ENCODE data around the gene CAPN5. TPM values are rescaled to one million over a fixed set of nuclear protein-coding genes. Genes with fewer than 3 reads are reported as not detected.

CAPN5 gene
- total RNA-seq, 1 donor from 2014 or later: 18.3 TPM

DNA sequence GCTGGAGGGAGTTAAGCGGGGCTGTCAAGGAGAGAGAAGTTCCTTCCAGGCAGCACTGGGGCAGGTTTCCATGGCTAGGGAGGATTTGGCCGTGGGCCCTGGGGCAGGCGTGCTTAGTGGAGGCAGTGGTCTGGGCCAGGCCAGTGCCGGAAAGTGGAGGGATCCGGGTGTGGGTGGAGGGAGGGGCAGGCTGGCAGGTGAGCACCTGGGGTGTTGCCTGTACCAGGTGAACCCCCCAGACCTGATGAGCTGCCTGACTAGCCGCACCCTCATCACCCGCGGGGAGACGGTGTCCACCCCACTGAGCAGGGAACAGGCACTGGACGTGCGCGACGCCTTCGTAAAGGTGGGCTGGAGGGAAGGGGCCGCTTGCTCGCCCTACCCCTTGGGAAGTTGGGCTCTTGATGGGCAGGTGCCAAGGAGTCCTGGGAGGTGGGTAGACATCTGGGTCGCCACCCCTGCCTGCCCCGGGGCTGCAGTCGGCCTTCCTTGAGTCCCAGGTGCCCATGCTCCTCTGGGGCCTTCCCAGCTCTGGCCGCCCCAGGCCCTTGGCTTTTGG, 93.2 kb downstream of the CAPN5 start:
- Mint-ChIP-seq H3K27ac (no peak overlapping the region), H3K4me1 (no peaks in the 10 kb centered on the region), H3K27me3 (ENCODE audit: low read depth) (peaks cover 7% of the 10 kb centered on the region), H3K9me3 (no peaks in the 10 kb centered on the region), H3K4me3 (no peak overlapping the region), H3K36me3 (no peaks in the 10 kb centered on the region)
- TF ChIP-seq, protein P1, sequence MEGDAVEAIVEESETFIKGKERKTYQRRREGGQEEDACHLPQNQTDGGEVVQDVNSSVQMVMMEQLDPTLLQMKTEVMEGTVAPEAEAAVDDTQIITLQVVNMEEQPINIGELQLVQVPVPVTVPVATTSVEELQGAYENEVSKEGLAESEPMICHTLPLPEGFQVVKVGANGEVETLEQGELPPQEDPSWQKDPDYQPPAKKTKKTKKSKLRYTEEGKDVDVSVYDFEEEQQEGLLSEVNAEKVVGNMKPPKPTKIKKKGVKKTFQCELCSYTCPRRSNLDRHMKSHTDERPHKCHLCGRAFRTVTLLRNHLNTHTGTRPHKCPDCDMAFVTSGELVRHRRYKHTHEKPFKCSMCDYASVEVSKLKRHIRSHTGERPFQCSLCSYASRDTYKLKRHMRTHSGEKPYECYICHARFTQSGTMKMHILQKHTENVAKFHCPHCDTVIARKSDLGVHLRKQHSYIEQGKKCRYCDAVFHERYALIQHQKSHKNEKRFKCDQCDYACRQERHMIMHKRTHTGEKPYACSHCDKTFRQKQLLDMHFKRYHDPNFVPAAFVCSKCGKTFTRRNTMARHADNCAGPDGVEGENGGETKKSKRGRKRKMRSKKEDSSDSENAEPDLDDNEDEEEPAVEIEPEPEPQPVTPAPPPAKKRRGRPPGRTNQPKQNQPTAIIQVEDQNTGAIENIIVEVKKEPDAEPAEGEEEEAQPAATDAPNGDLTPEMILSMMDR (IDR thresholded peaks at IDR 0.05; ENCODE audit: unreplicated experiment): no peak
- DNase-seq (ENCODE audit: low spot score in 2 of 2, unreplicated experiment in 2 of 2): no peak

DNA sequence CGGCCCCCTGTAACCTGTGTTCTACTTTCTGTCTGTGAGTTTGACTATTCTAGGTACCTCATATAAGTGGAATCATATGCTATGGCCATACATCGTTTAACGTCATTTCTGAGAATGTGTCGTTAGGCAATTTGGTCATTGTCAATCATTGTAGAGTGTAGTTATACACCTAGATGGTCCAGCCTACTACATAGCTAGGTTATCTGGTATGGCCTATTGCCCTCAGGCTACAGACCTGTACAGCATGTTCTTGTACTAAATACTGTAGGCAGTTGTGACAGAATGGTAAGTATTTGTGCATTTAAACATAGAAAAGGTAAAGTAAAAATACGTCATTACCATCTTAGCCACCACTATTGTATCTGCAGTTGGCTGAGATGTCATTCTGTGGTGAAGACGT, 96.5 kb downstream of the CAPN5 start:
- no peaks in the 10 kb centered on the region for H3K9me3 Mint-ChIP-seq
- DNase-seq (ENCODE audit: low spot score in 2 of 2, unreplicated experiment in 2 of 2): no peak
- no peaks in the 10 kb centered on the region for H3K4me1 Mint-ChIP-seq
- H3K36me3 Mint-ChIP-seq: no peaks in the 10 kb centered on the region
- H3K27ac Mint-ChIP-seq: no peak overlapping the region
- H3K27me3 Mint-ChIP-seq (ENCODE audit: low read depth): peaks cover 7% of the 10 kb centered on the region
- H3K4me3 Mint-ChIP-seq: no peak overlapping the region
- TF ChIP-seq, protein P1 (IDR thresholded peaks at IDR 0.05; ENCODE audit: unreplicated experiment): no peak

DNA sequence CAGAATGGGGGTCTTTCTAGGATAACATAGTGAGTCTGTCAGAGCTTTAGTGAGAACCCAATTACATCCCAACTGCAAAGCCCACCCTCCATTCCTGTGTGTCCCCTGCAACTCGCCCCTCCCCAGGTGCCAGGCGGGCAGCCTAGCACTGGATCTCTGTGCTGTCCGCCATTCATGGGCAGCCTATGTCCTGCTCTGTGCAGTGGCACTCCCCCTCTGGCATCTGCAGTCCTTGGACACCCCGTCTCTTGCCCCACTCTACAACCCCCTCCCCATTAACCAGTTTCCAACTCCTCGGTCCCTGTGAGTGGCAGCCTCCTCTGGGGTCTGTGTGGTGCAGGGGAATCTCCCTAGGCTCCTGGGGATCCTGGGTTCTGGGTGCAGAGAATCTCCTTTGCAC, 98.3 kb downstream of the CAPN5 start:
- DNase-seq (ENCODE audit: low spot score in 2 of 2, unreplicated experiment in 2 of 2): no peak
- H3K27ac Mint-ChIP-seq: no peak overlapping the region
- peaks cover 3% of the 10 kb centered on the region for H3K4me1 Mint-ChIP-seq
- H3K27me3 Mint-ChIP-seq (ENCODE audit: low read depth): peaks cover 2% of the 10 kb centered on the region
- no peak overlapping the region for H3K4me3 Mint-ChIP-seq
- H3K36me3 Mint-ChIP-seq: no peaks in the 10 kb centered on the region
- TF ChIP-seq, protein P1 (IDR thresholded peaks at IDR 0.05; ENCODE audit: unreplicated experiment): no peak
- no peaks in the 10 kb centered on the region for H3K9me3 Mint-ChIP-seq

DNA sequence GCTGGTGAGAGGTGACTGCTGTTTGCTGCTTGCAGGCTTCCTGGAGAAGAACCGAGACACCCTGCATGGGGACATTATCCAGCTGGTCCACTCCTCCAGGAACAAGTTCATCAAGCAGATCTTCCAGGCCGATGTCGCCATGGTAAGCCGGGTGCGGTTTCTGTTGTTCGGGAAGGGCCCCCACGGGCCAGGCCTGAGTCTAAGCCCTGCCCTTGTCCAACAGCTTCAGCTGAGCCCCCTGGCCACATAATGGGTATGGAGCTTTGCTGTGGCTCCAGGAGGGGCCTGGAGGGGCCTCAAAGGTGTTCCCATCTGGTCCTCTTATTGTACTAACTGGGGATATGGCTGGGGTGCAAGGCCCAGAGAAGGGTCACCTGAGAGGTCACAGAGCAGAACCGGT, 99.2 kb downstream of the CAPN5 start:
- peaks cover 12% of the 10 kb centered on the region for H3K4me1 Mint-ChIP-seq
- no peak overlapping the region for H3K27ac Mint-ChIP-seq
- TF ChIP-seq, protein P1 (IDR thresholded peaks at IDR 0.05; ENCODE audit: unreplicated experiment): no peak
- H3K4me3 Mint-ChIP-seq: no peak overlapping the region
- no peaks in the 10 kb centered on the region for H3K9me3 Mint-ChIP-seq
- peaks cover 2% of the 10 kb centered on the region for H3K27me3 Mint-ChIP-seq (ENCODE audit: low read depth)
- H3K36me3 Mint-ChIP-seq: no peaks in the 10 kb centered on the region
- DNase-seq (ENCODE audit: low spot score in 2 of 2, unreplicated experiment in 2 of 2): no peak

DNA sequence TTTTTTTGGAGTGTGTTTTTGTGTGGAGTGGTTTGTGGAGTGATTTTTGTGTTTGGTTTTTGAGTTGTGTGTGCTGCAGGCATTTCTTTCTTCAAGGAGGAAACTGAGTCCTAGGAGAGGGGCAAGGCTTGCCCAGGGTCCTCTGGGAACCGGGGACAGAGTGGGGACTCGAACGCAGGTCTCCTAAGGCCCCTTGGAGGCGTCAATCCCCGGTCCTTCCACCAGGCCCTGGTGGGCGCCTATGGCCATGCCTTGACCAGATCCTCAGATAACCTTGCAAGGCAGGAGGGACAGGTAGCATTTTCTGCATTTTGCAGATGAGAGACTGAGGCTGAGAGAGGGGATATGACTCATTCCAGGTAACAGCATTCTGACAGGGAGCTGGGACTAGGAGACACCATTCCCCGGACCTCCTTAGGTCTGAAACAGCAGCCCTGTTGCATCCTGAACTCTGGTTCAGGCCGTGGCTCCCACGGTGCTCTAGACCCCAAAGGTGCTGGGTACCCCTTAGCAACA, 100.4 kb downstream of the CAPN5 start:
- no peak overlapping the region for H3K27ac Mint-ChIP-seq
- DNase-seq (ENCODE audit: low spot score in 2 of 2, unreplicated experiment in 2 of 2): no peak
- peaks cover 12% of the 10 kb centered on the region for H3K4me1 Mint-ChIP-seq
- no peaks in the 10 kb centered on the region for H3K9me3 Mint-ChIP-seq
- H3K27me3 Mint-ChIP-seq (ENCODE audit: low read depth): no peaks in the 10 kb centered on the region
- no peaks in the 10 kb centered on the region for H3K36me3 Mint-ChIP-seq
- TF ChIP-seq, protein P1 (IDR thresholded peaks at IDR 0.05; ENCODE audit: unreplicated experiment): no peak
- H3K4me3 Mint-ChIP-seq: no peak overlapping the region
